Choroid plexus epithelial cell (primary cell): ENCODE measurements around the gene TESK2.

Source experiments
- DNase-seq: peaks from one replicate; pipeline ENCODE4 v3.0.0-alpha.2; 2010; ENCODE audit warnings: low read depth
- H3K4me3 ChIP-seq: 2 replicates; pipeline ENCODE4 v1.5.1; 2011; ENCODE audit warnings: low read depth, mild to moderate bottlenecking, control low read depth, low read length, moderate library complexity
- TF ChIP-seq, protein P1 (sequence below): conservative IDR thresholded peaks from 2 replicates; pipeline ENCODE4 v1.5.1; 2011; ENCODE audit warnings: low read depth, mild to moderate bottlenecking, control low read depth, inconsistent platforms, low read length, moderate library complexity

The TESK2 gene

DNA sequence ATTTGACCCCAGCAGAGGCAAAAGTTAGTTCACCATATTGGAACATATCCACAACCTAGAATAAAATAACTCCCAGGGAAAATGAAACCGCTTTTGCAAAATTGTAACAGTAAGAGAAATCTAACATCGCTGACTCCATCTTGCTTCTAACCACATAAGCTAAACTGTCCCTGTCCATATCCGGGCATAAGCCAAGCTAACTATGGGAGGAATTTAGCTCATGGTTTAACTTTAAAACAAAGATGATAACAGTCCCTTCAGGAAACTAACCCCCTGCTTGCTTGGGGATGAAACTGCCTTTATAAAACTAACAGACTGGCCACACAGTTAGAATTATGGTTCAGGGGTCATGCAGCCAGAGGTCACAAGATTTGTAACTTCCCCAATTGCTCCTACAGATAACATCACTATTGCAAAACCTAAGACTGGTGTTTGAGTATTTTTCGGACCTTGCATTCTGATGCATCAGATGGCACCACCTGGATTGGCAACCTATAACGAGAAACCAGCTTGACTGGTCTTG, 46.3 kb downstream of the TESK2 start:
- peak; percentile 51 for DNase-seq
- TF ChIP-seq, protein P1, sequence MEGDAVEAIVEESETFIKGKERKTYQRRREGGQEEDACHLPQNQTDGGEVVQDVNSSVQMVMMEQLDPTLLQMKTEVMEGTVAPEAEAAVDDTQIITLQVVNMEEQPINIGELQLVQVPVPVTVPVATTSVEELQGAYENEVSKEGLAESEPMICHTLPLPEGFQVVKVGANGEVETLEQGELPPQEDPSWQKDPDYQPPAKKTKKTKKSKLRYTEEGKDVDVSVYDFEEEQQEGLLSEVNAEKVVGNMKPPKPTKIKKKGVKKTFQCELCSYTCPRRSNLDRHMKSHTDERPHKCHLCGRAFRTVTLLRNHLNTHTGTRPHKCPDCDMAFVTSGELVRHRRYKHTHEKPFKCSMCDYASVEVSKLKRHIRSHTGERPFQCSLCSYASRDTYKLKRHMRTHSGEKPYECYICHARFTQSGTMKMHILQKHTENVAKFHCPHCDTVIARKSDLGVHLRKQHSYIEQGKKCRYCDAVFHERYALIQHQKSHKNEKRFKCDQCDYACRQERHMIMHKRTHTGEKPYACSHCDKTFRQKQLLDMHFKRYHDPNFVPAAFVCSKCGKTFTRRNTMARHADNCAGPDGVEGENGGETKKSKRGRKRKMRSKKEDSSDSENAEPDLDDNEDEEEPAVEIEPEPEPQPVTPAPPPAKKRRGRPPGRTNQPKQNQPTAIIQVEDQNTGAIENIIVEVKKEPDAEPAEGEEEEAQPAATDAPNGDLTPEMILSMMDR: no peak
- no peak overlapping the region for H3K4me3 ChIP-seq

DNA sequence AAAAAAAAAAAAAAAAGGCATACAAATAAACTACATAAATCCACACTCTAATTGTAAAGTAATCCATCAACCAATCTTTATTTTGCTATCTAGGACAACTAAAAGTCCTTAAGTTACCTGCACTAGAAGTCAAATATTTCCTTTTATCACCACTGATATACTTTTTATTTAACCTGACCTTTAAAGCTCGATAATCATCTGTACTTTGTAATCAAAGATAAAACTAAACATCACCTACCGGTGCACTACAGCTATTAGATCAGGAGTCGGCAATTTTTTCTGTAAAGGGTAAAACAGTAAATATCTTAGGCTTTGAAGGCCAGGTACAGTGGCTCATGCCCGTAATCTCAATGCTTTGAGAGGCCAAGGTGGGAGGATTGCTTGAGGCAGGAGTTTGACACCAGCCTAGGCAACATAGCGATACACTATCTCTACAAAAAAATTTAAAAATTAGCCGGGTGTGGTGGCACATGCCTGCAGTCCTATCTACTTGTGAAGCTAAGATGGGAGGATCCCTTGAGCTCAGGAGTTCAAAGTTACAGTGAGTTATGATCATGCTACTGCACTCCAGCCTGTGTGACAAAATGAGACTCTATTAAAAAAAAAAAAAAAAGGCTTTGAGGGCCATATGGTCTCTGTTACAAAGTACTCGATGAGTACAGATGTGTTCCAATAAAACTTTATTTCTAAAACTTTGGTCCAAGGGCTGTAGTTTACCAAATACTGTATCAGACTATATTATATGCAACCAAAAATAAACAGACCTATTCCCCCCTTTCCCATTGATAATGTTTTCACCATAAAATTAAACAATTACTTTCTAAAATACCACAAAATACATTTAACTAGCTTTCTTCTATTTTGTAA, 47.1 kb downstream of the TESK2 start:
- DNase-seq: no peak
- TF ChIP-seq, protein P1: no peak

DNA sequence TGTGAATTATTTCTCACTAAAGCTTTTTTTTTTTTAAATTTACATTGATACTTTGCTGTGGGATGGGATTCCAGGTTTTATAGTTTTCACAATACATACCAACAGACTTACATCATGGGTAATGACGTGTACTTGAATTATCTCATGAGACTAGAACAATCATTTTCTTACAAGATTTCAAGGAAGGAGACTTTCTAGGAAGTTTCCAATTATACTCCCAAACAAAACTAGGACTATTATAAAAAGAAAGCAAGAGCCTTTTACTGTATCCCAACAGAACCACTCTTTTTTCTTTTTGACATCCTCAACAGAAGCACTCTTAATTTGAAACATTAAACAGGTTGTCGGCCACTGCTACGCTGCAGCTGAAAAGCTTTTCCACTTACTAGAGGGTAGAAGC, 48.7 kb downstream of the TESK2 start:
- TF ChIP-seq, protein P1: no peak
- no peak overlapping the region for H3K4me3 ChIP-seq
- peak; percentile 65 for DNase-seq

More for the DNA sequence above, 47.1 kb downstream of the TESK2 start:
- H3K4me3 ChIP-seq: no peak overlapping the region

DNA sequence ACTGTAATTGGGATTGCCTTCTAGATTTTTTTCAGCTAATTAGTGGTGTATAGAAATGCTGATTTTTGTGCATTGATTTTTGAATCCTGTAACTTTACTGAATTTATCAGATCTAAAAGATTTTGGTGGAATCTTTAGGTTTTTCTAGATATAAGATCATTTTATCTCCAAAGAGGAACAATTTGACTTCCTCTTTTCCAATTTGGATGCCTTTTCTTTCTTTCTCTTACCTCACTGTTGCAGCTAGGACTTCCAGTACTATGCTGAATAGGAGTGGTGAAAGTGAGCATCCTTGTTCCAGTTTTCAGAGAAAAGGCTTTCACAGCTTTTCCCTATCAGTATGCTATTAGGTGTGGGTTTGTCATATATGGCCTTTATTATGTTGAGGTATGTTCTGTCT, 53.6 kb downstream of the TESK2 start:
- DNase-seq: no peak
- no peak overlapping the region for H3K4me3 ChIP-seq
- TF ChIP-seq, protein P1: no peak

DNA sequence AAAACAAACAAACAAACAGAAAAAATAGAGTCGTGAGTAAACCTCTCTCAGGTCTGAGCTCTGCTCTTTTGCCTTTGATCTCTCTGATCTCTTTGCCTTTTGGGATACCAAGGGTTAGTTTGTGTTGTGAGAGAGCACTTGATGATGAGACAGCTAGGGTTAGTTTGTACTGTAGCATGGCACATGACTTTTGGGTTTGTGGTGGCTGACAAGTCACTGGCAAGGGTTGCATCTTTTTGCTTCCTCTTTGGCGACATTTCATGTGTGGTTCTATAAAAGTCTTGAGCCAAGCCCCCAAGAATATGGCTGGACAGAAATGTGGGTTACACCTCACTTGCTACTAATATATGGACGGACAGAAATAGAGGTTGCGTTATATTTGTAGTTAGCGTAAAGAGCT, 60.5 kb downstream of the TESK2 start:
- TF ChIP-seq, protein P1: no peak
- H3K4me3 ChIP-seq: no peak overlapping the region
- no peak for DNase-seq

DNA sequence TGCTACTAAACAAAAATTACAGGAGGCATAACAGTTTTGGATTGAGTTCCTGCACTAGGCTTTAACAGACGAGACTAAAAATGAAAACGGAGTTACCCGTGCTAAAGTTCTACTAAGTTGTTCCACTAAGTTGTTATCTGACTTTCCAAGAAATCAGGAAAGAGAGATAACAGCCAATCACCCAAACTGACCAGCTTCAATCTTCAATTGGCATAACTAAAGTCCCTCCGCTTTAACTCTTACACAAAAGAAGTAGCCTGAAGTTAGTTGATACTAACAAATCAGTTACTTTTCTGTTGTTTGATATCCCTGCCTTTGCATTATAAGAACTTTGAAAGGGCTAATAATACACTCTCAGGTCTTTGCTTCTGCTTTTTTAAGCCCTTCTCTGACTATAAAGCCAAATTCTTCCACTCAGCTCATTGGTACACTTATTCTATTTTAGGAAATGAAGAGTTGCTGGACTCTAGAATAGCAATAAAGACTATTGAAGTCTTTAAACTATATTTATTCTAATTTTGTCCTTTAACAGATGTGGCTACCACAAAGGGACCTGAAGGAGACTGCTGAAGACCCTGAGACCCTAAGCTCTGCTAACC, 61.3 kb downstream of the TESK2 start:
- H3K4me3 ChIP-seq: no peak overlapping the region
- no peak for DNase-seq
- TF ChIP-seq, protein P1: no peak
